Measurements from ENCODE around the gene LIPE. TPM values are rescaled to one million over a fixed set of nuclear protein-coding genes. Genes with fewer than 3 reads are reported as not detected.

Gene LIPE
- total RNA-seq, 1 donor from 2014 or later, result 35.0 TPM

DNA sequence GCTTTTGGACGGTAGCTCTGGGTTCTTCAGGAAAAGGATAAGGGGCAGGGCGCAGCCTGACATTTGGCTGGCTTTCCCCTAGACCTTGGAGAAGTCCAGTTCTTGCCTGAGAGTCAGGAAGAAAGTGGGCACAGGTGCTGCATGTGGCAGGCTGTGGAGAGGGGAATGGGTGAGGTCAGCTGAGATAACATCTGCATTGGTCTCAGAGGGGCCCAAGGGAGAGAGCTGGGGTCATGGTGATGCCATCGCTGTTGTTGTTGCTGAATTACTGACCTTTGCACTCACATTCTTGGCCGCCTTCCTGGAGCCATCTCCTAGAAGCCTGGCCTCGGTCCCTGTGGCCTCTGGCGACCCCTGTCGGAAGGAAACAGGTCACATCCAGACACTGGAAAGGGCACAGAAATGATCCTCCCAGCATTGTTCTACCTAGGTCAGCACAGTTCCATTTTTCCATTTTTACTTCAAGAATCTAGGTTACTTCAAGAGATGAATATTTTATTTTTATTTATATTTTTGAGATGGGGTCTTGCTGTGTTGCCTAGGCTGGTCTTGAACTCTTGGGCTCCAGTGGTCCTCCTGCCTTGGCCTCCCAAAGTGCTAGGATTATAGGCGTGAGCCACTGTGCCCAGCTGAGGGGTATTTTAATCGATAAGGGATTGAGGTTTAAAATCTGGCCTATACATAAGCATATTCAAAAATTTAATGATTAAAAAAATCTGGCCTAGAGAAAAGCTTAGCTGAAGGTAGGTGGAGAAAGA is 6.5 kb upstream of the LIPE start:
- DNase-seq, result peak; percentile 89
- Mint-ChIP-seq H3K4me1 (peaks cover 4% of the 10 kb centered on the region), H3K27ac (no peak overlapping the region), H3K36me3 (ENCODE audit: low read depth) (no peaks in the 10 kb centered on the region), H3K4me3 (no peak overlapping the region), H3K27me3 (peaks cover 7% of the 10 kb centered on the region), H3K9me3 (no peaks in the 10 kb centered on the region)
- intact Hi-C loops (cut with micrococcal nuclease), result loop anchor here (1.0 kb wide), 1 partner anchor 10 kb away; no protein-coding TSS in a partner anchor

DNA sequence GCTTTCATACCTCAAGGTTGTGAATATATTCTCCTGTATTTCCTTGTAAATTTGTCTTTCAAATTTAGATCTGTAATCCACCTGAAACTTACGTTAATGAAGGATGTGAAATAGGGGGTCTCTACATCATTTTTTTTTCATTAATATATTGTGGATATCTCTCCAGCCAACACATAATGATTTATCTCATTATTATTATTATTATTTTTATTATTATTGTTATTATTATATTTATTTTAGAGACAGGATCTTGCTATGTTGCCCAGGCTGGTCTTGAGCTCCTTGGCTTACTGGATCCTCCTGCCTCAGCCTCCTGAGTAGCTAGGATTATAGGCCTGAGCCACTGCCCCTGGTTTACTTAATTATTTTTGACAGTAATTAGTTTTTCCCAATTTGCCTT is 4.3 kb upstream of the LIPE start:
- H3K27me3 Mint-ChIP-seq, result peaks cover 7% of the 10 kb centered on the region
- H3K27ac Mint-ChIP-seq, result no peak overlapping the region

DNA sequence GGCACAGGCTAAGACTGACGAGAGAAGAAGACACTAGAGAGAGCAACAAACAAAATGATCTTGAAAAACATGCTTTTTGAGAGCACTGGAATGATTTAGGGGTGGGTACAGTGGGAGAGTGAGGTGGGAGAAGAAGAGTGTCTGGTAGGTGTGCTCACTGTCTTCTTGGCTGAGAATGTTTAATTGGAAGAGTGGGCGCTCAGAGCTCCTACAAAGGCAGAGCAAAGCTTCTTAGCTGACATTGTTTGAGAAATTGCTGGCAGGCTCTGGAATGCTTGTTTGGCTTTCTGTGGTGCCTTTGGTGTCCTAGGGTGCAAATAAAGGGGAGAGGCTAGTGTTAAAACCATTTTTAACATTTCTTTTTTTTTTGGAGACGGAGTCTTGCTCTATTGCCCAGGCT is 1.5 kb upstream of the LIPE start:
- intact Hi-C loops (cut with micrococcal nuclease), result loop anchor here (10.0 kb wide), 1 partner anchor 294 kb away; the partner anchor contains the start of gene POU2F2
- Mint-ChIP-seq H3K27ac (no peak overlapping the region), H3K9me3 (no peaks in the 10 kb centered on the region), H3K36me3 (ENCODE audit: low read depth) (no peaks in the 10 kb centered on the region), H3K4me3 (no peak overlapping the region), H3K27me3 (peaks cover 2% of the 10 kb centered on the region), H3K4me1 (peaks cover 5% of the 10 kb centered on the region)
- DNase-seq, result no peak

More for the DNA sequence above, 4.3 kb upstream of the LIPE start:
- Mint-ChIP-seq H3K4me1 (no peaks in the 10 kb centered on the region), H3K36me3 (ENCODE audit: low read depth) (no peaks in the 10 kb centered on the region), H3K4me3 (no peak overlapping the region), H3K9me3 (no peaks in the 10 kb centered on the region)
- no peak for DNase-seq
- intact Hi-C loops (cut with micrococcal nuclease), result no loop called here

- Mint-ChIP-seq H3K9me3 (no peaks in the 10 kb centered on the region), H3K27me3 (no peaks in the 10 kb centered on the region), H3K4me3 (no peak overlapping the region), H3K27ac (no peak overlapping the region), H3K4me1 (peaks cover 16% of the 10 kb centered on the region), H3K36me3 (ENCODE audit: low read depth) (no peaks in the 10 kb centered on the region)
- DNase-seq, result no peak
- intact Hi-C loops (cut with micrococcal nuclease), result loop anchor here (10.0 kb wide), 1 partner anchor 292 kb away; the partner anchor contains the start of gene POU2F2
Measured at GRCh38 chr19:42426643-42427042, 545 bp downstream of the LIPE start.

- Mint-ChIP-seq H3K27me3 (no peaks in the 10 kb centered on the region), H3K9me3 (no peaks in the 10 kb centered on the region), H3K4me3 (peak overlapping the region; percentile 91), H3K27ac (no peak overlapping the region), H3K4me1 (peaks cover 33% of the 10 kb centered on the region), H3K36me3 (ENCODE audit: low read depth) (peaks cover 3% of the 10 kb centered on the region)
- peak; percentile 59 for DNase-seq
- intact Hi-C loops (cut with micrococcal nuclease), result loop anchor here (5.0 to 10.0 kb wide), 2 partner anchors 142 to 290 kb away; partner anchors contain the start of gene POU2F2
Measured at GRCh38 chr19:42424712-42425131, 2.5 kb downstream of the LIPE start.

GRCh38 chr19:42424345-42424707 is 2.9 kb downstream of the LIPE start:
- H3K27ac Mint-ChIP-seq, result peak overlapping the region; percentile 91
- peaks cover 3% of the 10 kb centered on the region for H3K36me3 Mint-ChIP-seq (ENCODE audit: low read depth)
- peak overlapping the region; percentile 91 for H3K4me3 Mint-ChIP-seq
- H3K4me1 Mint-ChIP-seq, result peaks cover 35% of the 10 kb centered on the region
- H3K27me3 Mint-ChIP-seq, result no peaks in the 10 kb centered on the region
- no peak for DNase-seq
- no peaks in the 10 kb centered on the region for H3K9me3 Mint-ChIP-seq
- intact Hi-C loops (cut with micrococcal nuclease), result loop anchor here (5.0 to 10.0 kb wide), 2 partner anchors 142 to 290 kb away; partner anchors contain the start of gene POU2F2

DNA sequence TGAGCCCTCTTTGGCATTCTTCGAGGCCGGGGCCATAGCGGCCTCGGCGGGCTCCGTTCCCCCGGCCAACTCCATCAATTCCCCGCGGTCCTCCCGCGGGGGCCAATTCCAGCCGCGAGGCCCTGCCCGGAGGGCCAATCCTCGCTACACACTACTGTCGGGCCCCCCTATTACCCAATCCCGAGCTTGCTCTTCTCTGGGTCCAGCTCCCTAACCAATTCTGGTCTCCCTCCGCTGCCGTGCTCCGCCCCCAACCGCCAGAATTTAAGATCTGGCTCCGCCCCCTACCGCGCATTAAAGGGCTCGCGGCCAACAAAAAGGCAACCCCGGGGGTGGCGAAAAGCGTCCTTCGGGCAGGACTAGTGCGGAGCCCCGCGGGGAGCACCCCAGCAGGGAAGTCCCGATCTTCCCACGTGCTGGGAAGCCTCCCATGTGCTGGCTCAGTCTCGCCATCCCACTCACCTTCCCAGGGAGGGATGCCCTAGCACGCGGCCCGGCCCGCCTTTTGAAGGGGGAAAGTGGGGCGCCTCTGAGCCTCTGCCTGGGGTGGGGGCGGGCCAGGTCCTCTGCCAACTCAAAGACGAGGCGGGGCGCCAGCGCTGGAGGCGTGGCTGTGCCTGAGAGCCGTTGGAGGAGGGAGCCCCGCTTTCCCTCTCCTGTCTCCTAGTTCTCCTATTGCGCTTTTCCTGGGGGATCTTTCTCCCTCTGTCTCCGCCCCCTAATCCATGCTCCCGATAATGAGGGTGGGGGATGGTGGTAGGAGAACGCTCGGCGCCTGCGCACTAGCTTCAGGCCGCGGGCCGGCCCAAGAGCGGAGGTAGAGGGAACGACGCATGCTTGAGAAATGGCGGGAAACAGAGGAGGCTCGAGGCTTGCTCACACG is 3.5 kb downstream of the LIPE start:
- no peaks in the 10 kb centered on the region for H3K27me3 Mint-ChIP-seq
- peaks cover 36% of the 10 kb centered on the region for H3K4me1 Mint-ChIP-seq
- H3K9me3 Mint-ChIP-seq, result no peaks in the 10 kb centered on the region
- H3K27ac Mint-ChIP-seq, result peak overlapping the region; percentile 91
- H3K4me3 Mint-ChIP-seq, result peak overlapping the region; percentile 91
- DNase-seq, result peak; percentile 98
- intact Hi-C loops (cut with micrococcal nuclease), result loop anchor here (1.0 to 10.0 kb wide), 6 partner anchors 10 to 289 kb away; partner anchors contain the start of gene POU2F2
- H3K36me3 Mint-ChIP-seq (ENCODE audit: low read depth), result peaks cover 5% of the 10 kb centered on the region

GRCh38 chr19:42422901-42423461 is 4.2 kb downstream of the LIPE start:
- peaks cover 36% of the 10 kb centered on the region for H3K4me1 Mint-ChIP-seq
- H3K27me3 Mint-ChIP-seq, result no peaks in the 10 kb centered on the region
- no peaks in the 10 kb centered on the region for H3K9me3 Mint-ChIP-seq
- no peak for DNase-seq
- H3K36me3 Mint-ChIP-seq (ENCODE audit: low read depth), result peaks cover 6% of the 10 kb centered on the region
- peak overlapping the region; percentile 91 for H3K4me3 Mint-ChIP-seq
- peak overlapping the region; percentile 91 for H3K27ac Mint-ChIP-seq
- intact Hi-C loops (cut with micrococcal nuclease), result loop anchor here (1.0 to 10.0 kb wide), 6 partner anchors 10 to 288 kb away; partner anchors contain the start of gene POU2F2

DNA sequence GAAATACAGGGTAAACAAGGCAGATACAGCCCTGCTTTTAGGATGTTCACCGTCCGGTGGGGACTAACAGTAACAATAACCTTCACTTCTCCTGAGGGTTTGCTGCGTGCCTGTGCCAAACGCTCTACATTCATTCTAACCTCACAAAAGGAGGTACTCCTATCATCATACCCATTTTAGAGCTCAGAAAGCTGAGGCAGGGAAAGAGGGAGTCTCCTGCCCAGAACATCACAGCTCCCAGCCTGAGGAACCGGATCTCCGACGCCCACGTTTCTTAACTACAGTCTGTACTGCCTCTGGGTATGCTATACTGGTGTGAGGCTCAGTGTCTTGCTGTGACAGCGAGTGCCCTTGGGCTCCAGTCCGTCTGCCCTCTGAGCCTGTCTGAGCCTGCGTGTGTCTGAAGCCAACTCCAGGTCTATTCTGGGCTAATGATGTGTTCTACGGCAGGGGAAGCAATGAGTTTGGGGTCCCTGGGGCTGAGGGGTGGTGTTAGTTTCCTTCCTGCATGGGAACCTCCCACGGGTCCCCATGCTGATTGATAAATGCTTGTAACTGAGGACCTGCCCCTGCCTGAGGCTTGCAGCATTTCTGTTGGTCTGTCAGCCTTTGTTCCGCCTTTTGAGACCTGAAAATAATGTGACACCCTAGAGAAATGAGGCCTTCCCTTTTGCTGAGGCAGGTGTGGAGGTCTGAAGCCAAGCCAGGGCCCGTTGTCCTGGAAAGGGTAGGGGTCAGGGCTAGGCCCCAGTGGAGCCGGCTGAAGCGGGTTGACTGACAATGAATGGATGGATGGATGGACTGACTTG is 4.9 kb downstream of the LIPE start:
- Mint-ChIP-seq H3K4me1 (peaks cover 36% of the 10 kb centered on the region), H3K36me3 (ENCODE audit: low read depth) (peaks cover 6% of the 10 kb centered on the region), H3K4me3 (peak overlapping the region; percentile 91), H3K27ac (peak overlapping the region; percentile 91), H3K27me3 (no peaks in the 10 kb centered on the region), H3K9me3 (no peaks in the 10 kb centered on the region)
- intact Hi-C loops (cut with micrococcal nuclease), result loop anchor here (2.0 to 10.0 kb wide), 4 partner anchors 17 to 287 kb away; partner anchors contain the start of gene POU2F2
- peak; percentile 56 for DNase-seq

DNA sequence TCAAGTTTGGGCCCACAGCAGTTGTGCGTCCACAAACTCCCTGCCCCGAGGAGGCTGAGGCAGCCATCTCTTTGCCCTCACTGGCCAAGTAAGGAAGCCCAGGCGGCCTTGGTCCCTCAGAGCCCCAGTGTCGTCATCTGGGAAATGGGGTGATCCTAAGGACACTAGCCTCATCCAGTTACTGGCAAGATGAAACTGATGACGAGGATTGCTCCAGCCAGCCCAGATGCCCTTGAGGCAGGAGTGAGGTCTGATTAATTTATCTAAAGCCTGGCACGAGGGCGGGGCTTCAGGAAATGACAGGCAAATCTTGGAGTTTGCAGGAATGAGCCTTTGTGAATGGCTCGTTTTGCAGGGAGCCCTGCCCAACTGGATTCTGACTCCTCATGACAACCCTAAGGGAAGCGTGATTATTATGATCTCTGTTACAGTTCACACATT is 5.6 kb downstream of the LIPE start:
- H3K4me3 Mint-ChIP-seq, result peak overlapping the region; percentile 91
- no peaks in the 10 kb centered on the region for H3K9me3 Mint-ChIP-seq
- peaks cover 6% of the 10 kb centered on the region for H3K36me3 Mint-ChIP-seq (ENCODE audit: low read depth)
- DNase-seq, result no peak
- H3K4me1 Mint-ChIP-seq, result peaks cover 36% of the 10 kb centered on the region
- H3K27me3 Mint-ChIP-seq, result no peaks in the 10 kb centered on the region
- intact Hi-C loops (cut with micrococcal nuclease), result loop anchor here (2.0 to 10.0 kb wide), 4 partner anchors 17 to 287 kb away; partner anchors contain the start of gene POU2F2
- H3K27ac Mint-ChIP-seq, result no peak overlapping the region

GRCh38 chr19:42421101-42421500 is 6.1 kb downstream of the LIPE start:
- intact Hi-C loops (cut with micrococcal nuclease), result loop anchor here (5.0 to 10.0 kb wide), 2 partner anchors 139 to 286 kb away; partner anchors contain the start of gene POU2F2
- H3K9me3 Mint-ChIP-seq, result no peaks in the 10 kb centered on the region
- peaks cover 10% of the 10 kb centered on the region for H3K36me3 Mint-ChIP-seq (ENCODE audit: low read depth)
- DNase-seq, result no peak
- H3K4me3 Mint-ChIP-seq, result peak overlapping the region; percentile 91
- no peaks in the 10 kb centered on the region for H3K27me3 Mint-ChIP-seq
- peak overlapping the region; percentile 25 for H3K27ac Mint-ChIP-seq
- H3K4me1 Mint-ChIP-seq, result peaks cover 36% of the 10 kb centered on the region

DNA sequence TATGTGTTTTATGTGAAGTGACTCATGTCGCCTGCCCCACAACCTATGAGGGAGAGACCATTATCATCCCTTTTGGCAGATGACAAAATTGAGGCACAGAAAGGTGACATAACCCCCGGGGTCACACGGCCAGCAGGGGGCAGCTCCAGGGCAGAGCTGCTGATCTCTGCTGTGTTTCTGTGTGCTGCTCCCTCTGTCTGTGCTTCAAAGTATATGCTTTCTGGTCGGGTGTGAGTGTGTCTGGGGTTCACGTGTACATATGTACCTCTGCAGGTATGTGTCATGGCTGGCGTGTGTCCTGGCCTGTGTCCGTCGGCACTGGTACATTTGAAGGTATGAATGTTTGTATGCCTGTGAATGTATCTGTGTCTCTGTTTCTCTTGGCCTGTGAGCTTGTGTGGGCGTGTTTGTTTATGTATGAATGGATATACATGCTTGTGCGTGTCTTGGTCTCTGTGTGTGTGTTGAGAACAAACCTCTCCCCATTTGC is 7.1 kb downstream of the LIPE start:
- peak; percentile 94 for DNase-seq
- Mint-ChIP-seq H3K9me3 (no peaks in the 10 kb centered on the region), H3K4me1 (peaks cover 36% of the 10 kb centered on the region), H3K27ac (no peak overlapping the region), H3K4me3 (no peak overlapping the region), H3K36me3 (ENCODE audit: low read depth) (peaks cover 12% of the 10 kb centered on the region), H3K27me3 (no peaks in the 10 kb centered on the region)
- intact Hi-C loops (cut with micrococcal nuclease), result loop anchor here (5.0 to 10.0 kb wide), 2 partner anchors 138 to 285 kb away; partner anchors contain the start of gene POU2F2
